ENCODE measurements around the gene ETNK1. TPM values are rescaled to one million over a fixed set of nuclear protein-coding genes. Genes with fewer than 3 reads are reported as not detected.
A peak's percentile ranks its signal among the peaks of the same experiment; 100 is the strongest.

The ETNK1 gene
- polyA plus RNA-seq, 2 of the 4 experiments (the other 2 are of a cell fraction): 20.9 to 52.7 TPM

DNA sequence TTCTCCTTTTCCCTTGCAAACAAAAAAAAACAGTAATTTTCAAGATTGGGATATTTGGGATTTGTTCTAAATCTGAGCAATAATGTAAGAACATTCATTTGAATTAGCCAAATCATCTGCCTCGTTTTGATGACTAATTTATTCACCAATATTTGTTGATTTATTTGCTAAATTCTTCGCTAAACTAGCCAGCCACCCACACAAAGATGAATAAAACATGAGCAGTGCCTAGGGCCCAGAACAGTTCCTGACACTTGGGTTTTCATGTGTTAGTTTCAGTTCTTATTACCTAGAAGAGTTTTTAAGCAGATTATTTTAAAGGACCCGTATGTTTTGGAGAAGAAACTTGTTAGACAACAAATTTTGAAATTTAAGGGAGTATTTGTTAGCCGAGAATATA is 1.4 kb downstream of the ETNK1 start:
- H3K27ac ChIP-seq: peak overlapping the region; percentile 91 to 99
- peak overlapping the region; percentile 94 for H3K4me2 ChIP-seq
- WGBS (ENCODE audit: missing lambda C conversion rate): 2% methylated on average over 4 of the region's 4 CpGs
- no peak for TF ChIP-seq KDM1A (IDR thresholded peaks at IDR 0.05; ENCODE audit: low read depth)
- TF ChIP-seq ZFP36 (IDR thresholded peaks at IDR 0.05; ENCODE audit: borderline replicate concordance, partially characterized antibody): no peak
- no peak for TF ChIP-seq CHD2 (IDR thresholded peaks at IDR 0.05; ENCODE audit: low read length, partially characterized antibody)
- no peak for TF ChIP-seq RNF2 (IDR thresholded peaks at IDR 0.05; ENCODE audit: borderline replicate concordance, low read depth)
- TF ChIP-seq, protein P1, sequence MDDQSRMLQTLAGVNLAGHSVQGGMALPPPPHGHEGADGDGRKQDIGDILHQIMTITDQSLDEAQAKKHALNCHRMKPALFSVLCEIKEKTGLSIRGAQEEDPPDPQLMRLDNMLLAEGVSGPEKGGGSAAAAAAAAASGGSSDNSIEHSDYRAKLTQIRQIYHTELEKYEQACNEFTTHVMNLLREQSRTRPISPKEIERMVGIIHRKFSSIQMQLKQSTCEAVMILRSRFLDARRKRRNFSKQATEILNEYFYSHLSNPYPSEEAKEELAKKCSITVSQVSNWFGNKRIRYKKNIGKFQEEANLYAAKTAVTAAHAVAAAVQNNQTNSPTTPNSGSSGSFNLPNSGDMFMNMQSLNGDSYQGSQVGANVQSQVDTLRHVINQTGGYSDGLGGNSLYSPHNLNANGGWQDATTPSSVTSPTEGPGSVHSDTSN (IDR thresholded peaks at IDR 0.05): no peak
- TF ChIP-seq ZC3H11A (IDR thresholded peaks at IDR 0.05): no peak
- no peak for TF ChIP-seq RFX5 (IDR thresholded peaks at IDR 0.05)
- TF ChIP-seq, protein P2, sequence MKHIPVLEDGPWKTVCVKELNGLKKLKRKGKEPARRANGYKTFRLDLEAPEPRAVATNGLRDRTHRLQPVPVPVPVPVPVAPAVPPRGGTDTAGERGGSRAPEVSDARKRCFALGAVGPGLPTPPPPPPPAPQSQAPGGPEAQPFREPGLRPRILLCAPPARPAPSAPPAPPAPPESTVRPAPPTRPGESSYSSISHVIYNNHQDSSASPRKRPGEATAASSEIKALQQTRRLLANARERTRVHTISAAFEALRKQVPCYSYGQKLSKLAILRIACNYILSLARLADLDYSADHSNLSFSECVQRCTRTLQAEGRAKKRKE (CRISPR knock-in tag; IDR thresholded peaks at IDR 0.05; ENCODE audit: low read depth): no peak
- TF ChIP-seq HOXA7 (CRISPR knock-in tag; IDR thresholded peaks at IDR 0.05): no peak
- no peak for TF ChIP-seq FOSL2 (IDR thresholded peaks at IDR 0.05)
- no peak for TF ChIP-seq FOSL2 (CRISPR knock-in tag; IDR thresholded peaks at IDR 0.05)
- no peak for TF ChIP-seq MYC (IDR thresholded peaks at IDR 0.05; ENCODE audit: borderline replicate concordance, low read length)
- TF ChIP-seq NPAS2 (CRISPR knock-in tag; IDR thresholded peaks at IDR 0.05; ENCODE audit: borderline replicate concordance): no peak
- no peak for TF ChIP-seq BHLHE40 (IDR thresholded peaks at IDR 0.05; ENCODE audit: low read depth, low read length)
- POLR2A ChIA-PET: no interaction called here
- H3K4me3 ChIP-seq: peak overlapping the region; percentile 70
- FAIRE-seq: no peak
- peaks cover 25% of the 10 kb centered on the region; the same call in 2 of the 3 replicates for H3K4me1 ChIP-seq
- CTCF ChIA-PET: no interaction called here
- ATAC-seq: no peak
- no peak for DNase-seq (ENCODE audit: low read depth in 1 of 2, low spot score in 1 of 2)
- H3K9me3 ChIP-seq: no peaks in the 10 kb centered on the region

DNA sequence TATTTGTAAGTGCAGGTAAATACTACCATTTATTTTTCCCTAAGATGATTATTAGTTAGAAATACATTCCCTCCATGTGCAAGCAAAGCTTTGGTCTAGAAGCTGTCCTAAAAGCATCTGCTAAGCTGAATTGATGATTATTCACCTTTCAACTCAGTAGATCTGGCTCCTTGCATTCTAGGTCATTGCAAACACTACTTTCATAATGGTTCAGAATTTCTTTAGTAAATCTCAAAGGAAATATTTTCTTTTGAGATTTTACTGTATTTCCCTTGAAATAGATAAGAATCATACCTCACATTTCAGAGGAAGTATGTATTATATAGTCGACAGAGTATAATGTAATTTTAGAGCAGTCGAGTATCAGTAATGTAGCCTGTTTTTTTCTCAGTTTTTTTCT is 2.4 kb downstream of the ETNK1 start:
- no peak for TF ChIP-seq RNF2 (IDR thresholded peaks at IDR 0.05; ENCODE audit: borderline replicate concordance, low read depth)
- TF ChIP-seq ESRRA (IDR thresholded peaks at IDR 0.05; ENCODE audit: borderline replicate concordance, low read length): no peak
- TF ChIP-seq, protein P3, sequence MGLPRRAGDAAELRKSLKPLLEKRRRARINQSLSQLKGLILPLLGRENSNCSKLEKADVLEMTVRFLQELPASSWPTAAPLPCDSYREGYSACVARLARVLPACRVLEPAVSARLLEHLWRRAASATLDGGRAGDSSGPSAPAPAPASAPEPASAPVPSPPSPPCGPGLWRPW (IDR thresholded peaks at IDR 0.05): no peak
- TF ChIP-seq POLR2A (IDR thresholded peaks at IDR 0.05; ENCODE audit: low read length): no peak
- TF ChIP-seq NPAS2 (CRISPR knock-in tag; IDR thresholded peaks at IDR 0.05; ENCODE audit: borderline replicate concordance): no peak
- TF ChIP-seq SREBF2 (IDR thresholded peaks at IDR 0.05): no peak
- TF ChIP-seq, protein P4, sequence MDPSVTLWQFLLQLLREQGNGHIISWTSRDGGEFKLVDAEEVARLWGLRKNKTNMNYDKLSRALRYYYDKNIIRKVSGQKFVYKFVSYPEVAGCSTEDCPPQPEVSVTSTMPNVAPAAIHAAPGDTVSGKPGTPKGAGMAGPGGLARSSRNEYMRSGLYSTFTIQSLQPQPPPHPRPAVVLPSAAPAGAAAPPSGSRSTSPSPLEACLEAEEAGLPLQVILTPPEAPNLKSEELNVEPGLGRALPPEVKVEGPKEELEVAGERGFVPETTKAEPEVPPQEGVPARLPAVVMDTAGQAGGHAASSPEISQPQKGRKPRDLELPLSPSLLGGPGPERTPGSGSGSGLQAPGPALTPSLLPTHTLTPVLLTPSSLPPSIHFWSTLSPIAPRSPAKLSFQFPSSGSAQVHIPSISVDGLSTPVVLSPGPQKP (IDR thresholded peaks at IDR 0.05; ENCODE audit: low read depth, low read length): no peak
- TF ChIP-seq RFX5 (IDR thresholded peaks at IDR 0.05): no peak
- TF ChIP-seq, protein P5, sequence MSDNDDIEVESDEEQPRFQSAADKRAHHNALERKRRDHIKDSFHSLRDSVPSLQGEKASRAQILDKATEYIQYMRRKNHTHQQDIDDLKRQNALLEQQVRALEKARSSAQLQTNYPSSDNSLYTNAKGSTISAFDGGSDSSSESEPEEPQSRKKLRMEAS (IDR thresholded peaks at IDR 0.05): no peak
- H3K4me1 ChIP-seq: peaks cover 29% of the 10 kb centered on the region; the same call in 2 of the 3 replicates
- WGBS (ENCODE audit: missing lambda C conversion rate): 8% methylated on average over 2 of the region's 2 CpGs
- ATAC-seq (no peak), FAIRE-seq (no peak), DNase-seq (ENCODE audit: low read depth in 1 of 2, low spot score in 1 of 2) (no peak)
- H3K4me3 ChIP-seq: peak overlapping the region; percentile 70
- H3K4me2 ChIP-seq: peak overlapping the region; percentile 94
- H3K9me3 ChIP-seq: no peaks in the 10 kb centered on the region
- CTCF ChIA-PET: no interaction called here
- H3K27ac ChIP-seq: peak overlapping the region; percentile 66 to 91
- POLR2A ChIA-PET: no interaction called here

DNA sequence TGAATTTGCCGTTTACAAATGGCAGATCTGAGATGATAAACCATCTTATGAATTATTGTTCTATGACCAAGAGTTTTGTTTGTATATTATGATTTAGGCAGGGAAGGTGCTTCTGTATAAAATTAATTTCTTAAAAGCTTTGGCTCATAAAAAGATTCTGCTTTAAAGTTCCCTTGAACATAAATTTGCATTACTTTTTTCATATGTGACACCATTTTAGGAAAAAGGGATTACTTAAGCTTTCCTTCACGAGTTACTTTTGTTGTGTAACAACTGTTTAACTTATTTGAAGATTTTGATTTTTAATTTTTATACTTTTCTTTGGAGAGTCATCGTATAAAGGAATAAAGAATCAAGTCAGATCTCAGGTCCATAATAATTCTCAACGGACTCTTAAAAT is 3.3 kb downstream of the ETNK1 start:
- DNase-seq (ENCODE audit: low read depth in 1 of 2, low spot score in 1 of 2) (no peak), FAIRE-seq (no peak), ATAC-seq (no peak)
- peak overlapping the region; percentile 70 for H3K4me3 ChIP-seq
- CTCF ChIA-PET: no interaction called here
- 4% methylated on average over 4 of the region's 4 CpGs for WGBS (ENCODE audit: missing lambda C conversion rate)
- H3K9me3 ChIP-seq: no peaks in the 10 kb centered on the region
- peak overlapping the region; percentile 94 for H3K4me2 ChIP-seq
- POLR2A ChIA-PET: interaction anchor here (1.0 to 3.5 kb wide), 2 partner anchors 53 to 84 kb away, joined by 3 to 16 read pairs; partner anchors contain the start of gene C2CD5
- H3K4me1 ChIP-seq: peaks cover 29% of the 10 kb centered on the region; the same call in 2 of the 3 replicates
- peak overlapping the region; percentile 61 to 91; a peak in 5 of 6 replicates for H3K27ac ChIP-seq
- TF ChIP-seq TFCP2L1 (CRISPR knock-in tag; IDR thresholded peaks at IDR 0.05): no peak
- TF ChIP-seq, protein P6, sequence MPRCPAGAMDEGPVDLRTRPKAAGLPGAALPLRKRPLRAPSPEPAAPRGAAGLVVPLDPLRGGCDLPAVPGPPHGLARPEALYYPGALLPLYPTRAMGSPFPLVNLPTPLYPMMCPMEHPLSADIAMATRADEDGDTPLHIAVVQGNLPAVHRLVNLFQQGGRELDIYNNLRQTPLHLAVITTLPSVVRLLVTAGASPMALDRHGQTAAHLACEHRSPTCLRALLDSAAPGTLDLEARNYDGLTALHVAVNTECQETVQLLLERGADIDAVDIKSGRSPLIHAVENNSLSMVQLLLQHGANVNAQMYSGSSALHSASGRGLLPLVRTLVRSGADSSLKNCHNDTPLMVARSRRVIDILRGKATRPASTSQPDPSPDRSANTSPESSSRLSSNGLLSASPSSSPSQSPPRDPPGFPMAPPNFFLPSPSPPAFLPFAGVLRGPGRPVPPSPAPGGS (IDR thresholded peaks at IDR 0.05): no peak
- TF ChIP-seq MYC (IDR thresholded peaks at IDR 0.05; ENCODE audit: borderline replicate concordance, low read length): no peak
- no peak for TF ChIP-seq ESRRA (IDR thresholded peaks at IDR 0.05; ENCODE audit: borderline replicate concordance, low read length)
- no peak for TF ChIP-seq NFE2L2 (conservative IDR thresholded peaks at IDR 0.05; ENCODE audit: low read length)
